ENCODE results near the gene KIF27.
"Not testable (repeated sequence)": the region's sequence is repeated elsewhere in the genome, so short reads cannot be mapped to it uniquely, and the experiment has no call there.

KIF27 gene

DNA sequence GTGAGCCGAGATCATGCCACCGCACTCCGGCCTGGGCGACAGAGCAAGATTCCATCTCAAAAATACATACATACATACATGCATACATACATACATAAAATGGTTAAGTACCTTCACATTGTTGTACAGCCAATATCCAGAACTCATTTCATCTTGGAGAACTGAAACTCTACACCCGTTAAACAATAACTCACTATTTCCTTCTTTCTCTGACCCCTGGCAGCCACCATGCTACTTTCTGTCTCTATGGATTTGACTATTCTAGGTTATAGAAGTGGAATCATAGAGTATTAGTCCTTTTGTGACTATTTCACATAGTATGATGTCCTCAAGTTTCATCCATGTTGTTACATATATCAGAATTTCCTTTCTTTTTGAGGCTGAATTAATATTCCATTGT is 9.6 kb upstream of the KIF27 start:
- DNase-seq: no peak

- no peak for DNase-seq
These were observed 6.4 kb upstream of the KIF27 start for GRCh38 chr9:83927591-83927990.

- no peak for DNase-seq
These were observed 734 bp downstream of the KIF27 start for GRCh38 chr9:83920469-83920926.

DNA sequence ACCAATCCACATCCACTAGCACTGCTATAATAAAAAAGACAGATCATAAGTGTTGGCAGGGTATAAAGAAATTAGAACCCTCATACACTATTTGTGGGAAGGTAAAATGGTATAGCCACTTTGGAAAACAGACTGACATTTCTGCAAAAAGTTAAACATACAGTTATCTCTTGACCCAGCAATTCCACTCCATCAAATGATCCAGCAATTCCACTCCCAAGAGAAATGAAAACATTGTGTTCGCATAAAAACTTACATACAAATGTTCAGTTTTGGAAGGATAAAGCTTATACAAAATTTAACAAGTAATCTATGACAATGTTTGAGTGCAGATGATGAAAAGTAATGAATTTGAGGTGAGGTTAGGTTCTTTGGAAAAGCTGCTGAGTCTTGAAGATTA is 2.1 kb downstream of the KIF27 start:
- DNase-seq: no peak

GRCh38 chr9:83912194-83912593 is 9.0 kb downstream of the KIF27 start:
- not testable (repeated sequence) for DNase-seq

DNA sequence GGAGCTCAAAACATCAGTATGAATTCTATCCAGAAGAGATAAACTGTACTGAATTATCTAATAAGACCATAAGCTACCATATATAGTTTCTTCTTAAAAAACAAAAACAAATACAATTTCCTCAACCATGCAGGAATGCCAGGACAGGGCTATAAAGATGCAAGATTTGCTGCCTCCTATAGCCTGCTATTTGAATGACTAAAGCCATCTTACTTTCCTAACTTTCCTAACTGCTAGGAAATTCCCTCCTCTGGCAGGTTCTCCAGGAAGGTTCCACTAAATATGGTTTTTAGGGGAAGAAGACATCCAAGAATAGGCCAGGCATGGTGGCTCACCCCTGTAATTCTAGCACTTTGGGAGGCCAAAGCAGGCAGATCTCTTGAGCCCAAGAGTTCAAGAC is 15.1 kb downstream of the KIF27 start:
- no peak for DNase-seq

DNA sequence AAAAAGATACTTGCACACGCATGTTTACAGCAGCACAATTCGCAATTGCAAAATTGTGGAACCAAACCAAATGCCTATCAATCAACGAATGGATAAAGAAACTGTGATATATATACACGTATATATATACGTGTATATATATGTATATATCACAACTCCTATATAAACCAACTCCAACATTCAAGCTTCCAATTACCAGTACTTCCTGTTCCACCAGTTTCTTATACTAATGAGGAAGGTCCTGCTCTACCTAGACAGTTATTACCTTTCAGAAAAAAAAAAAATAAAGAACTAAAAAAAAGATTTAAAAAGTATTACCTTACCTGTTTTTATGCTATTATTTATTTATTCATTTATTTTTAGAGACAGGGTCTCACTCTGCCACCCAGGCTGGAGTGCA is 20.6 kb downstream of the KIF27 start:
- DNase-seq: not testable (repeated sequence)

GRCh38 chr9:83894301-83894700 is 26.9 kb downstream of the KIF27 start:
- not testable (repeated sequence) for DNase-seq

GRCh38 chr9:83886498-83886897 is 34.7 kb downstream of the KIF27 start:
- DNase-seq: not testable (repeated sequence)

DNA sequence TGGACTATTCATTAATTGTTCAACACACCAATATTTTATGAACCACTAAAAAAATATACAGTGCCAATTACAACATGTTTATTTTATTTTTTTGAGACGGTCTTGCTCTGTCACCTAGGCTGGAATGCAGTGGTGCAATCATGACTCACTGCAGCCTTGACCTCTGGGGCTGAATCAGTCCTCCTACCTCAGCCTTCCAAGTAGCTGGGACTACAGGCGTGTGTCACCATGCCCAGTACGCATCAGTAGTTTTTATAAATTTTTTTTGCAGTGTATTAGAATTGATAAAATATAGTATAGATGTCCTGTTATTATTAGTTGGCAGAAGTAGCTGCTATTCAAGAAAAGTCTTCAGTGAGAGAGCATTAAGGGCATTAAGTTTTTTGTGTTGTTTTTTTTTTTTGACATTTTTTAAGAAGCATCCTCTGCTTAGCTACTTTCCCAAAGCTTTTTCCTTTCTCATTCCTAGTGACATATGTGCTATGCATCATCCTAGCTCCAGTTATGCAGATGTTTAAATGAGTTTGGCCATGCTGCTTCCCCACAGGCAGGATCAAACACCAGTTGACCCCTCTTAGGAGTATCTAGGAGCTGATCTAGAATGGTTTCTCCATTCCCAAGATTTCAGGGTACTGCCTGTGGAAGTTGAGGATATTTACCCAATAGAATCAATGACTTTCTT is 35.5 kb downstream of the KIF27 start:
- DNase-seq: not testable (repeated sequence)

GRCh38 chr9:83881687-83882408 is 39.4 kb downstream of the KIF27 start:
- DNase-seq: not testable (repeated sequence)

DNA sequence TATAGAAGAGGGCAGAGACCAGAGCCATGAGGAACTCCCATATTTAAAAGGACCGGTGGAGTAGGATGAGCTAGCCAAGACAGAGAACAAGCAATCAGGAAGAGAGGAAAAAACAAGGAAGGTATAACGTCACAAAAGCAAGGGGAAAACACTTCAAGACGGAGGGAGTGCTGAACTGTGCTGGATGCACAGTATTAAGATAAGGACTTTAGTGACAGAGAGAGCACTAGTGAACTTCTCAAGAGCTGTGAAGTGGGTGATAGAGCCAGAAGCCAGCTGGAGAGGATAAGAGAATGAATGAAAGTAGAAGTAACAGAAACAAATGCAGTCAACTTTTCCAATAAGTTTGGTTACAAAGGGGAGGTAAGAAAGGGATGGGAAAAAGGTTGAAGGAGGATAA is 45.7 kb downstream of the KIF27 start:
- DNase-seq: not testable (repeated sequence)

- DNase-seq: not testable (repeated sequence)
These were observed 71.3 kb downstream of the KIF27 start for GRCh38 chr9:83849895-83850294.

DNA sequence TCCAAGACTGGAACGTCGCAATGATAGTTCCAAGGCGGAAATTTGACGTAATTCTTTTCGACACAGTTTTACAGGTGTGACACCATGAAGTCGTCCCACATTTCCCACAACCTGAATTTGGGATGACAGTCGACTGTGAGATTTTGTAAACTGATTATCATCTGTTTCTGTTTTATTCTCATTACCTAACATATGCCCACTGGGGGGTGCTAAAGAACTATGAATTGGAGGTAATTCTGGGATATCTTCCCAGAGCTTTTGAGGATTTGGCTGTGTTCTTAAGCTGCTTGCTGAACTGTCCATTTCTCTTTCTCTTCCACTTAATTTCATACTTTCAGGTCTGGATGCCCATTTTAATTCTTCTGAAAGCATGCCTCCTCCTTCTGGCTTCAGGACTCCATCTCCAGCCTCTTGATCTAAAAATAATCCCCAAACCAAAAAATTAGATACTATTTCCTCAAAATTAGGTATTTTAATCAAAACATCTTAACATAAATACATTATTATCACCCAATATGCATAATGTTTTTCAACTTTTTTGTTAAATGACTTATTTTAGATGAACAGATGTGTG is 84.1 kb downstream of the KIF27 start:
- not testable (repeated sequence) for DNase-seq

DNA sequence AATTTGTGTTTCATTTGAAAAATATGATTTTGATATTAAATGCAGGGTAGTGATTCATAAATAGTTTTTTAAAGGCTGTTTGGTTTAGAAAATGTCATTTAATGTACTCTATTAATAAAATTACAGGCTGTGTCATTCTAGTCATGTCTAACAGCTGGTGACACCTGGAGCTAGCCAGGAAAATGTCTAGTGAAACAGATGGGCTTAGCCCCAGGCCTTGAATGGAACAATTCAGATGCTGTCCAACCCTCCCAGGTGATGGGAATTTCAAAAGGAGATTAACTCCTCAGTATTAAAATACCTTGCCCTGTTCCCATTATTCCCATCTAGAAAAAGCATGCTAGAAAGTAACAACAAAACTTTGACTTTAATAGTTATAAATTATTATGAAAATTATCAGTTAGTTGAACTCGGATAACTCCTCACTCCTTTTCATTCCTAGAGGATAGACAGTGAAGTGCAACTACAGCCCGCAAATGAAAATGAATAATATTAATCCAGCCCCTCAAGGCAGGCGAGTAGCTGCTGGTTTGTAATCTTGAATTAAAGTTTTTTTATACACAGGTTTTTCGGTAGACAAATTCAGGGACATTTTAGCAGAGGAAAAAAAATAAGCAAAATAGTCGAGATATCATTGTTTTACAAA is 90.7 kb downstream of the KIF27 start:
- DNase-seq: not testable (repeated sequence)

DNA sequence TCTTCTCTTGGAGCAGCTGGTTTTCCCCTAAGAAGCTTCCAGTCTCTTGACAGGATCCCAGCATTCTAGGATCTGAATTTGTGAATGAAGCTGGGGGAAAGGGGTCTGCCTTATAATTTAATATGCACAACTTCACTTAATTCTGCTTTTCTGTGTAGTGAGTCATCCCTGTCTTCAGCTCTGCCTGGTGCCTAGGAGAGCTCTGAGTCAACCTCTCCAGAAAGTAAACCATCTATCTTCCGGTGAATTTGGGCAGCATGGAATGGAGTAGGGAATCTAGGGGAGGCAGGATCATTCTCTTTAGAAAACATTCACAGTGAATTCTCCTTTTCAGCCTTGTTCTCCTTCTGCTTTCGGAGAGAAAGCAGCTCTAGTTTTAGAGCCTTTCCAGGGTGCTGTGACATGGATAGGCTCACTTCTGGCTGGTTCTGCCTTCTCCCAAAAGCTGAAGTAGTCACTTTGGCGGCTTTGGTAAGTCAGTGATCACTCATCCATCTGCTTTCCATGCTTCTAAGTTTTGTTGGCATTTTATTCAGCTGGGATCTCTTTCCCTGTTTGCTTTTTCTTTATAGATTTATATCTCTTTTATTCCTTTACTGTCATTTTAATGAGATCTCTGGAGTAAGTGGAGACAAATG is 96.1 kb downstream of the KIF27 start:
- not testable (repeated sequence) for DNase-seq

DNA sequence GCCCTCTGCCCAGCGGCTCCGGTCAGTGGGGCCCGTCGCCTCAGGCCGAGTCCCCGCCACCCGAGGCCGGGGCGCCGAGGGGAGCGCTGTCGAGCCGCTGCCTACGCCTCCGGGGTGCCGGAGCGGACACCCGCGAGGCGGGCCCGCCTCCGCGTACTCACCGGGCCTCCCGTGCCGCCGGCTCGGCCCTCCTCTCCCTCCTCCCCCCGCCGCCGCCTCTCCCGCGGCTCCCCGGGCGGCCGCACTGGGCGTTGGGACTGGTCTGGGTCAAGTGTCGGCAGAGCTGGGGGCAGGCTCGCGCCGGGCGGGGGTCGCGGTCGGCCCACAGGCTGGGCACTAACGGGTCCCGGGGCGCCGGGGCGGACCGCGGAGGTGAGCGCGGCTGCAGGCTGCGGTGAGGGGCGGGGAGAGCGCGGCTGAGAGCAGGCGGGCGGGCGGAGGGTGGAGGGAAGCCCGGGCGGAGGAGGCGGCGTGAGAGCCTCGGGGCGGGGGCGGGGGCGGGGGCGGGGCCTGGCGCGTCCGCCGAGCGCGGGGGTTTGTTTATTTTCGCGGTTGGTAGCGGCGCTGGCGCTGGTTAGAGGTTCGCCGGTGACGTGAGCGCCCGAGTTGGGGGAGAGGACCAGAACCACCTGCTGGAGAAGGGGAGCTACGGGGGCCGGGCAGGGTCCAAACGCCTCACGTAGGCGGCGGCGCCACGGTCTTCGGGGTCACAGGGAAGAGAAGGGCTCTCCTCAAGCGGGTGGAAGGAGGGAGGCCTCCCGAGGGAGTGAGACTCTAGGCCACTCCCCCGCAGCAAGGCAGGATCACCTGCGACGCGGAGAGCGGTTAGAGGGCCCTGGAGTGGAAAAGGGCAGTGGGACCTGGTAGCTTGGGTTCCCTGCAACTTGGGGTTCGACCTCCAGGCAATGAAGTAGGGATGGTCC is 103.6 kb downstream of the KIF27 start, which contains the start of gene GKAP1:
Gene GKAP1, minus strand, starts transcription at position 414 of the 923 bp plus-strand sequence. CDS start 11,252 bp downstream, outside the sequence.
- DNase-seq: peak; percentile 67

GRCh38 chr9:83817011-83817355 is 104.2 kb downstream of the KIF27 start:
- peak; percentile 16 for DNase-seq

GRCh38 chr9:83815120-83815519 is 106.1 kb downstream of the KIF27 start:
- not testable (repeated sequence) for DNase-seq

DNA sequence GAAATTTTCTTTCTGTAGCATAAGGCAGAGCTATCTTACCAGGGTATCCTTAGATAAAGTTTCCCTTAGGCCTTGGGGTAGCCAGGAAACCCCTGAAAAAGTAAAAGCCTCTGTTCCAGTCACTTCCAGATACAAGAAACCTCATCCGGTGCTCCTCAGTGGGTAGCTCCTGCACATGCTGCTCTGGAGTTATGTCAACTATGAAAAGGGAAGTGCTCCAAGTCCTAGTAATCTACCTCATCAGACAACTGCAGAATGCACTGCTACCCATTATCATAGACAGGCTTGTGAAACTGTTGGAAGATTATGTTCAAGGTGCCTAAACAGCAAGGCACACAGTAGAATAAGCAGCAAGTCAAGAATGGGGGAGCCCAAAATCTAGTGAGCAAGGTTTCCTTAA is 112.0 kb downstream of the KIF27 start:
- not testable (repeated sequence) for DNase-seq

DNA sequence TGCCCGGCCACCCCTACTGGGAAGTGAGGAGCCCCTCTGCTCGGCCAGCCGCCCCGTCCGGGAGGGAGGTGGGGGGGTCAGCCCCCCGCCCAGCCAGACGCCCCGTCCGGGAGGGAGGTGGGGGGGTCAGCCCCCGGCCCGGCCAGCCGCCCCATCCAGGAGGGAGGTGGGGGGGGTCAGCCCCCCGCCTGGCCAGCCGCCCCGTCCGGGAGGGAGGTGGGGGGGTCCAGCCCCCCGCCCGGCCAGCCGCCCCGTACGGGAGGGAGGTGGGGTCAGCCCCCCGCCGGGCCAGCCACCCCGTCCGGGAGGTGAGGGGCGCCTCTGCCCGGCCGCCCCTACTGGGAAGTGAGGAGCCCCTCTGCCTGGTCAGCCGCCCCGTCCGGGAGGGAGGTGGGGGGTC is 116.8 kb downstream of the KIF27 start:
- not testable (repeated sequence) for DNase-seq

GRCh38 chr9:83803941-83804340 is 117.3 kb downstream of the KIF27 start:
- not testable (repeated sequence) for DNase-seq

Data from stimulated activated CD4-positive, alpha-beta T cell treated with anti-CD3 and anti-CD28 coated beads, Interleukin-12 subunit alpha, Interleukin-12 subunit beta, amount 100 ng/mL, for 4 hours (primary cell).